Measurements from ENCODE around the gene COQ8A.

The COQ8A gene

GRCh38 chr1:227003165-227003564, 63.1 kb downstream of the COQ8A start:
- H3K14ac ChIP-seq (ENCODE audit: low read length): no peak overlapping the region
- H4K12ac ChIP-seq (ENCODE audit: low read depth, low read length): no peak overlapping the region
- H3K9me3 ChIP-seq (ENCODE audit: insufficient read depth, low read depth, low read length): no peaks in the 10 kb centered on the region
- no peak overlapping the region for H2BK5ac ChIP-seq (ENCODE audit: low read depth, low read length, poor library complexity)
- H2BK120ac ChIP-seq (ENCODE audit: insufficient read depth, low read length, poor library complexity): no peak overlapping the region
- no peak overlapping the region for H3K4me2 ChIP-seq (ENCODE audit: low read length)
- H3K4me3 ChIP-seq (ENCODE audit: low read depth, low read length): no peak overlapping the region
- H4K8ac ChIP-seq (ENCODE audit: low read depth, low read length): no peak overlapping the region
- no CpG with 5 or more reads among the region's 8 CpGs for WGBS (ENCODE audit: extremely low coverage, insufficient coverage, insufficient read length)
- H3K18ac ChIP-seq (ENCODE audit: low read length): no peak overlapping the region
- H2AK5ac ChIP-seq (ENCODE audit: low read length): no peak overlapping the region
- H3K27ac ChIP-seq (ENCODE audit: low read depth, low read length): no peak overlapping the region
- H3K36me3 ChIP-seq (ENCODE audit: control insufficient read depth in 1 of 2, insufficient read depth in 2 of 2, low read length in 2 of 2): peaks cover 2 to 3% of the 10 kb centered on the region in 2 experiments
- H3K4me1 ChIP-seq (ENCODE audit: control insufficient read depth in 1 of 2, insufficient read depth in 2 of 2, low read length in 2 of 2): no peaks in the 10 kb centered on the region
- H2AFZ ChIP-seq (ENCODE audit: insufficient read depth, low read length, poor library complexity): no peak overlapping the region
- H3K79me1 ChIP-seq (ENCODE audit: low read length): no peaks in the 10 kb centered on the region
- H4K91ac ChIP-seq (ENCODE audit: low read depth, low read length): no peak overlapping the region
- DNase-seq: no peak
- H3K79me2 ChIP-seq (ENCODE audit: control insufficient read depth, insufficient read depth, low read length, poor library complexity): no peaks in the 10 kb centered on the region
- no peak overlapping the region for H3K9ac ChIP-seq (ENCODE audit: low read length)
- H3K4ac ChIP-seq (ENCODE audit: low read depth, low read length): no peak overlapping the region
- H2BK12ac ChIP-seq (ENCODE audit: low read length): no peak overlapping the region
- H3K27me3 ChIP-seq (ENCODE audit: insufficient read depth, low read length): no peaks in the 10 kb centered on the region
- no peak overlapping the region for H3K23ac ChIP-seq (ENCODE audit: low read length)

DNA sequence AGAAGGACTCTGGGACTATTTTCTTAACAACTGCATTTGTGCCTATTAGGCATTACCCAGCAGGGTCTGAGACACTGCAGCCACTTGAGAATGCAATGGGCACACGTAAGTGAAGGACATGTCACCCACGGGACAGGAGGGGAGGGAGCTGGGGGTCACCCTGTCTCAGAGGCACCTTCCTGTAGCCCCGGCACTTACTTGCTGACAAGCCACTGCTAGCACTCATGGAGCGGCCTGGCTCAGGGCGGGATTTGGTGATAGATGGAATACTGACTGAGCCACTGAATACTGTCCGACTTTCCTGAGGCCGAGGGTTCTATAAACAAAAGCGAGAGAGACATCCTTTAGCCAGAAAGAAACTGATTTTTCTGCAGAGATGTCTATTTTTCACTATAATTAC, 64.7 kb downstream of the COQ8A start:
- DNase-seq: no peak
- H2BK120ac ChIP-seq (ENCODE audit: insufficient read depth, low read length, poor library complexity): no peak overlapping the region
- no peak overlapping the region for H4K8ac ChIP-seq (ENCODE audit: low read depth, low read length)
- no peaks in the 10 kb centered on the region for H3K79me2 ChIP-seq (ENCODE audit: control insufficient read depth, insufficient read depth, low read length, poor library complexity)
- H3K79me1 ChIP-seq (ENCODE audit: low read length): no peaks in the 10 kb centered on the region
- H2BK12ac ChIP-seq (ENCODE audit: low read length): no peak overlapping the region
- H2AK5ac ChIP-seq (ENCODE audit: low read length): no peak overlapping the region
- no peak overlapping the region for H3K18ac ChIP-seq (ENCODE audit: low read length)
- no peaks in the 10 kb centered on the region for H3K27me3 ChIP-seq (ENCODE audit: insufficient read depth, low read length)
- WGBS (ENCODE audit: extremely low coverage, insufficient coverage, insufficient read length): no CpG with 5 or more reads among the region's 8 CpGs
- H3K27ac ChIP-seq (ENCODE audit: low read depth, low read length): no peak overlapping the region
- no peak overlapping the region for H3K9ac ChIP-seq (ENCODE audit: low read length)
- no peaks in the 10 kb centered on the region for H3K9me3 ChIP-seq (ENCODE audit: insufficient read depth, low read depth, low read length)
- no peak overlapping the region for H3K14ac ChIP-seq (ENCODE audit: low read length)
- H3K4me1 ChIP-seq (ENCODE audit: control insufficient read depth in 1 of 2, insufficient read depth in 2 of 2, low read length in 2 of 2): no peaks in the 10 kb centered on the region
- H2AFZ ChIP-seq (ENCODE audit: insufficient read depth, low read length, poor library complexity): no peak overlapping the region
- no peak overlapping the region for H3K4ac ChIP-seq (ENCODE audit: low read depth, low read length)
- no peak overlapping the region for H2BK5ac ChIP-seq (ENCODE audit: low read depth, low read length, poor library complexity)
- no peak overlapping the region for H4K12ac ChIP-seq (ENCODE audit: low read depth, low read length)
- no peak overlapping the region for H3K23ac ChIP-seq (ENCODE audit: low read length)
- H3K36me3 ChIP-seq (ENCODE audit: control insufficient read depth in 1 of 2, insufficient read depth in 2 of 2, low read length in 2 of 2): peaks cover 2 to 3% of the 10 kb centered on the region in 2 experiments
- H3K4me3 ChIP-seq (ENCODE audit: low read depth, low read length): no peak overlapping the region
- no peak overlapping the region for H4K91ac ChIP-seq (ENCODE audit: low read depth, low read length)
- H3K4me2 ChIP-seq (ENCODE audit: low read length): no peak overlapping the region

DNA sequence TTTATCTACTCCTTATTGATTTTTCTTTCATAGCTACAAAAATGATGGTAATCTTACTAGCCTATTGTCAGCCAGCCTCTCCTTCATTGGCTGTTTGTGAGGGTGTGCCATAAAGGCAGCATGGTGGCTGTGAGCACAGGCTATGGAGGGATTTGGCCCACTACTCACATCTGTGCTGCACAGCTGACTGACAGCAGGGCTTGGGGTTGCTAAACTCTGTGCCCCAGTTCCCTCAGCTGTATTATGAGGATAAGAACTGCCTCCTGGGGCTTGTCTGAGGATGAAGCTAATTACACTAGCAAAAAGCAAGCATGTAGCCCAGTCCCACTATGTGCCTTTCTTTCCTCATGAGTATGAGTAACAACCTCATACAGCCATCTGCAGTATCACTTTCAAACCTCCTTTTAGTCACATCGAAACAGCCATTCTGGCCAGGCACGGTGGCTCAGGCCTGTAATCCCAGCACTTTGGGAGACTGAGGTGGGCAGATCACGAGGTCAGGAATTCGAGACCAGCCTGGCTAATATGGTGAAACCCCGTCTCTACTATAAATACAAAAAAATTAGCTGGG, 66.2 kb downstream of the COQ8A start:
- H3K4me1 ChIP-seq (ENCODE audit: control insufficient read depth in 1 of 2, insufficient read depth in 2 of 2, low read length in 2 of 2): no peaks in the 10 kb centered on the region
- H3K79me2 ChIP-seq (ENCODE audit: control insufficient read depth, insufficient read depth, low read length, poor library complexity): no peaks in the 10 kb centered on the region
- no peak overlapping the region for H2BK12ac ChIP-seq (ENCODE audit: low read length)
- no peak overlapping the region for H3K18ac ChIP-seq (ENCODE audit: low read length)
- no peak overlapping the region for H3K4ac ChIP-seq (ENCODE audit: low read depth, low read length)
- no peak overlapping the region for H2BK120ac ChIP-seq (ENCODE audit: insufficient read depth, low read length, poor library complexity)
- no peak overlapping the region for H3K23ac ChIP-seq (ENCODE audit: low read length)
- no peak overlapping the region for H3K9ac ChIP-seq (ENCODE audit: low read length)
- no peak overlapping the region for H4K12ac ChIP-seq (ENCODE audit: low read depth, low read length)
- no peak overlapping the region for H2AFZ ChIP-seq (ENCODE audit: insufficient read depth, low read length, poor library complexity)
- no peak overlapping the region for H2AK5ac ChIP-seq (ENCODE audit: low read length)
- H3K27ac ChIP-seq (ENCODE audit: low read depth, low read length): no peak overlapping the region
- H3K9me3 ChIP-seq (ENCODE audit: insufficient read depth, low read depth, low read length): no peaks in the 10 kb centered on the region
- no peak overlapping the region for H4K8ac ChIP-seq (ENCODE audit: low read depth, low read length)
- no peak overlapping the region for H3K14ac ChIP-seq (ENCODE audit: low read length)
- H2BK5ac ChIP-seq (ENCODE audit: low read depth, low read length, poor library complexity): no peak overlapping the region
- peaks cover 2 to 3% of the 10 kb centered on the region in 2 experiments for H3K36me3 ChIP-seq (ENCODE audit: control insufficient read depth in 1 of 2, insufficient read depth in 2 of 2, low read length in 2 of 2)
- H3K27me3 ChIP-seq (ENCODE audit: insufficient read depth, low read length): no peaks in the 10 kb centered on the region
- no CpG with 5 or more reads among the region's 5 CpGs for WGBS (ENCODE audit: extremely low coverage, insufficient coverage, insufficient read length)
- H3K4me2 ChIP-seq (ENCODE audit: low read length): no peak overlapping the region
- H3K4me3 ChIP-seq (ENCODE audit: low read depth, low read length): no peak overlapping the region
- no peaks in the 10 kb centered on the region for H3K79me1 ChIP-seq (ENCODE audit: low read length)
- DNase-seq: no peak
- no peak overlapping the region for H4K91ac ChIP-seq (ENCODE audit: low read depth, low read length)

DNA sequence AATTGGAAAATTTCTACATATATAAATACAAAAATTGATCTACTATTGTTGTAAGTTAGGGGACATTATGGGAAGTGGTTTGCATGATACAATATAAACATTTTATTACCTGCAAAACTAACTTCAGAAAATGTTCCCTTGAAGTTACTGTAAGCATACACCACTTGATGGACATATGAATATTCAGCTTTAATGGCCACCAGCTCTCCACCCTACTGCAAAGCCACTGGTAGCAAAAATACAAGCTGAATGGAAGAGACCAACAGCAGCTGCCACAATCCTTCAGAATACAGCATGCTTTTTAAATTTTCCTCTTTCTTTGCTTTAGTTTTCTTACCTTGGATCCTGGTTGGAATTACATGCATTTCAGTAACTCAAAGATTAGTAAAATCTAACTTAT, 69.8 kb downstream of the COQ8A start:
- H2BK12ac ChIP-seq (ENCODE audit: low read length): no peak overlapping the region
- no peak overlapping the region for H3K27ac ChIP-seq (ENCODE audit: low read depth, low read length)
- H3K4ac ChIP-seq (ENCODE audit: low read depth, low read length): no peak overlapping the region
- H3K9ac ChIP-seq (ENCODE audit: low read length): no peak overlapping the region
- no peak overlapping the region for H3K4me2 ChIP-seq (ENCODE audit: low read length)
- no peak overlapping the region for H2BK120ac ChIP-seq (ENCODE audit: insufficient read depth, low read length, poor library complexity)
- no peaks in the 10 kb centered on the region for H3K79me1 ChIP-seq (ENCODE audit: low read length)
- no peak overlapping the region for H2BK5ac ChIP-seq (ENCODE audit: low read depth, low read length, poor library complexity)
- H3K4me3 ChIP-seq (ENCODE audit: low read depth, low read length): no peak overlapping the region
- no peak for DNase-seq
- H4K12ac ChIP-seq (ENCODE audit: low read depth, low read length): no peak overlapping the region
- no peaks in the 10 kb centered on the region for H3K79me2 ChIP-seq (ENCODE audit: control insufficient read depth, insufficient read depth, low read length, poor library complexity)
- no peaks in the 10 kb centered on the region for H3K27me3 ChIP-seq (ENCODE audit: insufficient read depth, low read length)
- no peak overlapping the region for H4K91ac ChIP-seq (ENCODE audit: low read depth, low read length)
- no peak overlapping the region for H2AK5ac ChIP-seq (ENCODE audit: low read length)
- H2AFZ ChIP-seq (ENCODE audit: insufficient read depth, low read length, poor library complexity): no peak overlapping the region
- no peaks in the 10 kb centered on the region for H3K36me3 ChIP-seq (ENCODE audit: control insufficient read depth in 1 of 2, insufficient read depth in 2 of 2, low read length in 2 of 2)
- H3K14ac ChIP-seq (ENCODE audit: low read length): no peak overlapping the region
- no peak overlapping the region for H3K18ac ChIP-seq (ENCODE audit: low read length)
- H3K9me3 ChIP-seq (ENCODE audit: insufficient read depth, low read depth, low read length): no peaks in the 10 kb centered on the region
- H4K8ac ChIP-seq (ENCODE audit: low read depth, low read length): no peak overlapping the region
- no peak overlapping the region for H3K23ac ChIP-seq (ENCODE audit: low read length)
- no peaks in the 10 kb centered on the region for H3K4me1 ChIP-seq (ENCODE audit: control insufficient read depth in 1 of 2, insufficient read depth in 2 of 2, low read length in 2 of 2)

All from trophoblast cell (in vitro differentiated cells and primary cell).